Loucy (cell line): ENCODE results near the gene PRRX2.

Experiments used
- H2AFZ ChIP-seq: fragments of 200-600 bp; sonication (generic); 2 replicates; pipeline ENCODE4 v1.6.0; 2016; ENCODE audit warnings: antibody characterized with exemption, mild to moderate bottlenecking, low read length, moderate library complexity
- H3F3A ChIP-seq: fragments of 200-600 bp; 2 replicates; pipeline ENCODE4 v1.6.0; 2016; ENCODE audit warnings: antibody characterized with exemption, low read depth, mild to moderate bottlenecking
- H3K27me3 ChIP-seq: fragments of 200-600 bp; sonication (generic); 2 replicates; pipeline ENCODE4 v1.6.1; 2014; ENCODE audit warnings: low read length, mild to moderate bottlenecking; ENCODE audit not compliant: insufficient read depth, poor library complexity, severe bottlenecking
- H3K36me3 ChIP-seq: fragments of 200-600 bp; sonication (generic); 2 replicates; pipeline ENCODE4 v1.6.1; 2016; ENCODE audit warnings: low read length; ENCODE audit not compliant: insufficient read depth
- H3K4me1 ChIP-seq: fragments of 200-600 bp; sonication (generic); 2 replicates; pipeline ENCODE4 v1.5.1; 2014; ENCODE audit warnings: low read length, mild to moderate bottlenecking; ENCODE audit not compliant: insufficient read depth, poor library complexity, severe bottlenecking
- H3K4me2 ChIP-seq: fragments of 200-600 bp; sonication (generic); 2 replicates; pipeline ENCODE4 v1.6.0; 2014; ENCODE audit warnings: antibody characterized with exemption, low read length, low read depth, mild to moderate bottlenecking; ENCODE audit not compliant: poor library complexity, severe bottlenecking
- H3K4me3 ChIP-seq: fragments of 200-600 bp; sonication (generic); 2 replicates; pipeline ENCODE4 v1.5.1; 2014; ENCODE audit warnings: low read length, mild to moderate bottlenecking, mixed read lengths; ENCODE audit not compliant: poor library complexity, severe bottlenecking
- H3K79me2 ChIP-seq: fragments of 200-600 bp; sonication (generic); 2 replicates; pipeline ENCODE4 v1.6.1; 2014; ENCODE audit warnings: low read length; ENCODE audit not compliant: insufficient read depth
- H3K9ac ChIP-seq: fragments of 200-600 bp; sonication (generic); 2 replicates; pipeline ENCODE4 v1.6.0; 2014; ENCODE audit warnings: mild to moderate bottlenecking, low read depth, low read length, moderate library complexity; ENCODE audit not compliant: poor library complexity, severe bottlenecking
- H3K9me2 ChIP-seq: fragments of 200-600 bp; sonication (generic); replicated peaks from 2 replicates; pipeline ENCODE4 v1.6.1; 2016; ENCODE audit warnings: low read depth, low read length, mixed read lengths
- H3K9me3 ChIP-seq: fragments of 200-600 bp; sonication (generic); 2 replicates; pipeline ENCODE4 v1.6.1; 2014; ENCODE audit warnings: mild to moderate bottlenecking, antibody characterized with exemption, low read length, low read depth; ENCODE audit not compliant: insufficient read depth
- H4K20me1 ChIP-seq: fragments of 200-600 bp; sonication (generic); 2 replicates; pipeline ENCODE4 v1.6.0; 2014; ENCODE audit warnings: antibody characterized with exemption, low read length, mild to moderate bottlenecking; ENCODE audit not compliant: insufficient read depth, poor library complexity, severe bottlenecking
- CTCF ChIP-seq: fragments of 200-600 bp; sonication (generic); conservative IDR thresholded peaks from 2 replicates; pipeline ENCODE4 v1.5.1; 2014; ENCODE audit warnings: mild to moderate bottlenecking, antibody characterized with exemption, low read length
- EZH2phosphoT487 ChIP-seq: fragments of 200-600 bp; IDR thresholded peaks from 2 replicates; pipeline ENCODE4 v1.6.1; 2018; ENCODE audit warnings: antibody characterized with exemption, mild to moderate bottlenecking, moderate library complexity, borderline replicate concordance

PRRX2 gene

GRCh38 chr9:129687391-129687790, 21.9 kb downstream of the PRRX2 start:
- Histone ChIP-seq H3K4me3 (no peak overlapping the region), H3K9me2 (no peaks in the 10 kb centered on the region), H3K27me3 (no peaks in the 10 kb centered on the region), H4K20me1 (no peaks in the 10 kb centered on the region), H3K36me3 (no peaks in the 10 kb centered on the region), H3K79me2 (no peaks in the 10 kb centered on the region), H3K9me3 (no peaks in the 10 kb centered on the region), H3K4me2 (no peak overlapping the region), H3K9ac (no peak overlapping the region), H3K4me1 (no peaks in the 10 kb centered on the region), H3F3A (no peaks in the 10 kb centered on the region), H2AFZ (no peak overlapping the region)
- TF ChIP-seq EZH2phosphoT487, result no peak
- no peak for TF ChIP-seq CTCF

DNA sequence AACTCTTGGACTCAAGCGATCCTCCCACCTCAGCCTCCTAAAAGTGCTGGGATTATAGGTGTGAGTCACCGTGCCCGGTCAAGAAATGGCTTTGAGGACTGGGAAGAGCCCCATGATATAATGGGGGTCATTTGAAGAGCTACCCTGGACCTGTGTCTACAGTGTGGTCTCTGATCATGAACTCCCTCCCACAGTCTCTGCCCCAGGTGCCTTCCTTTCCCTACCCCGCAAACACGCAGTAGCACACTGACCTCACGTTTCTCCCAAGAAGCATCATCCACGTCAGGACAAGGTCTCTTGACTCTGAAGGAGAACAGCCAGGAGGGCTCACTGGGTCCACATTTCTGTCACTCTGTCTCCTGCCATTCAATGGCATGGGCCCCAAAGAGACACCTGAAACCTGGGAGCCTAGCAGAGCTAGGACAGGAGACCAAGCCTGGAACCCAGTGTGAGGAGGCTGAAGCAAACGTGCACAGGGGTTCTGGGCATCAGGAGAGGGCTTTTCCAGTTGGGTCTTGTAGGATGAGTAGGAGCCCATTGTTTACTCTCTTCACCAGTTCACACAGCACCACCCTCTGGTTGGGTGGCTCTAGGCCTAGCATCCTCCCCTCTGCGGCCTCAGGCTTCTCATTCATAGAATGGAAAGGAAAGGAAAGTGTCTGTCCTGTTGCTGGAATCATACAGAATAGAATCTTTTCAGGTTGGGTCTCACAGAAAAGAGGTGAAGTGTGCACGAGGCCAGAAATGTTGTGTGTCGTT, 23.0 kb downstream of the PRRX2 start:
- Histone ChIP-seq H3K4me3 (no peak overlapping the region), H3K36me3 (no peaks in the 10 kb centered on the region), H3K4me1 (no peaks in the 10 kb centered on the region), H3K27me3 (no peaks in the 10 kb centered on the region), H3K9me2 (no peaks in the 10 kb centered on the region), H3K9me3 (no peaks in the 10 kb centered on the region), H3F3A (no peaks in the 10 kb centered on the region), H2AFZ (no peak overlapping the region), H3K79me2 (no peaks in the 10 kb centered on the region), H4K20me1 (no peaks in the 10 kb centered on the region), H3K9ac (no peak overlapping the region), H3K4me2 (no peak overlapping the region)
- TF ChIP-seq EZH2phosphoT487 (no peak), CTCF (no peak)

- H3K27me3 ChIP-seq, result no peaks in the 10 kb centered on the region
- no peaks in the 10 kb centered on the region for H3K36me3 ChIP-seq
- TF ChIP-seq EZH2phosphoT487 (no peak), CTCF (no peak)
- no peak overlapping the region for H3K4me3 ChIP-seq
- no peaks in the 10 kb centered on the region for H3K9me3 ChIP-seq
- no peak overlapping the region for H2AFZ ChIP-seq
- no peaks in the 10 kb centered on the region for H3K4me1 ChIP-seq
- no peaks in the 10 kb centered on the region for H4K20me1 ChIP-seq
- H3K9me2 ChIP-seq, result no peaks in the 10 kb centered on the region
- H3F3A ChIP-seq, result no peaks in the 10 kb centered on the region
- H3K9ac ChIP-seq, result no peak overlapping the region
- no peaks in the 10 kb centered on the region for H3K79me2 ChIP-seq
- H3K4me2 ChIP-seq, result no peak overlapping the region
These were observed 27.1 kb downstream of the PRRX2 start for GRCh38 chr9:129692534-129692933.
